IMR-90 (cell line): ENCODE measurements around the gene STK32A. TPM values are rescaled to one million over a fixed set of nuclear protein-coding genes. Genes with fewer than 3 reads are reported as not detected.

Experiments used
- ATAC-seq: fragments of 200-7000 bp; cut with Tn5 transposase; 2 replicates; pipeline ENCODE4 v1.9.1; 2020; ENCODE audit warnings: low read depth, mild to moderate bottlenecking, moderate library complexity
- BruUV-seq: library from RNA; stranded (reverse); fragments of 400-500 nt; replicated peaks from 2 replicates; lab custom pipeline; 2021; lab: Mats Ljungman, UMichigan
- CTCF ChIA-PET: fragments of 300-600 bp; formaldehyde crosslinking; extraction: SDS; loops from one replicate; lab custom pipeline; 2021; ENCODE audit warnings: antibody characterized with exemption; lab: Yijun Ruan, JAX
- POLR2A ChIA-PET: fragments of 300-600 bp; sonication (Branson Sonifier 250); formaldehyde crosslinking; loops from one replicate; lab custom pipeline; 2022; ENCODE audit warnings: antibody characterized with exemption; ENCODE audit not compliant: unreplicated experiment; lab: Charles Lee
- DNase-seq: peaks from one replicate; pipeline ENCODE4 v3.0.0; 2013
- H2AFZ ChIP-seq: replicated peaks from 2 replicates; pipeline ENCODE3; 2013; ENCODE audit warnings: low read length, mild to moderate bottlenecking; ENCODE audit not compliant: poor library complexity
- H2AK5ac ChIP-seq: 2 replicates; pipeline ENCODE4 v1.6.1; 2013; ENCODE audit warnings: low read depth, low read length, inconsistent platforms
- H2AK9ac ChIP-seq: replicated peaks from 2 replicates; pipeline ENCODE3; 2013; ENCODE audit warnings: mild to moderate bottlenecking, low read depth, low read length, moderate library complexity; ENCODE audit not compliant: poor library complexity
- H2BK120ac ChIP-seq: 2 replicates; pipeline ENCODE4 v1.6.1; 2013; ENCODE audit warnings: low read depth, low read length, inconsistent platforms
- H2BK15ac ChIP-seq: 3 replicates; pipeline ENCODE4 v1.6.1; 2013; ENCODE audit warnings: low read depth, low read length, inconsistent platforms
- H2BK20ac ChIP-seq: 2 replicates; pipeline ENCODE4 v1.6.1; 2013; ENCODE audit warnings: low read depth, mild to moderate bottlenecking, inconsistent platforms, low read length, moderate library complexity
- H2BK5ac ChIP-seq: 2 replicates; pipeline ENCODE4 v1.6.1; 2013; ENCODE audit warnings: mild to moderate bottlenecking, low read depth, low read length, inconsistent platforms; ENCODE audit not compliant: poor library complexity, severe bottlenecking
- H3K14ac ChIP-seq: replicated peaks from 2 replicates; pipeline ENCODE4 v1.6.1; 2013; ENCODE audit warnings: low read depth, low read length, inconsistent platforms
- H3K18ac ChIP-seq: 2 replicates; pipeline ENCODE4 v1.6.1; 2013; ENCODE audit warnings: low read depth, low read length, control low read depth
- H3K23ac ChIP-seq: 2 replicates; pipeline ENCODE4 v1.6.1; 2013; ENCODE audit warnings: low read depth, low read length, inconsistent platforms
- H3K27ac ChIP-seq: 2 replicates; pipeline ENCODE4 v1.5.1; 2013; ENCODE audit warnings: mild to moderate bottlenecking, control low read depth, low read length; ENCODE audit not compliant: insufficient read depth
- H3K27me3 ChIP-seq: 2 replicates; pipeline ENCODE4 v1.6.1; 2013; ENCODE audit warnings: low read length; ENCODE audit not compliant: control insufficient read depth, insufficient read depth
- H3K36me3 ChIP-seq: 2 replicates; pipeline ENCODE4 v1.6.1; 2013; ENCODE audit warnings: low read length, mixed read lengths; ENCODE audit not compliant: control insufficient read depth, insufficient read depth
- H3K4ac ChIP-seq: 2 replicates; pipeline ENCODE4 v1.6.1; 2013; ENCODE audit warnings: low read depth, low read length, inconsistent platforms
- H3K4me1 ChIP-seq: 2 replicates; pipeline ENCODE4 v1.6.1; 2013; ENCODE audit warnings: low read length, mixed read lengths; ENCODE audit not compliant: control insufficient read depth, insufficient read depth
- H3K4me2 ChIP-seq: 2 replicates; pipeline ENCODE4 v1.6.1; 2013; ENCODE audit warnings: low read depth, mild to moderate bottlenecking, control low read depth, low read length, moderate library complexity
- H3K4me3 ChIP-seq: 2 replicates; pipeline ENCODE4 v1.5.1; 2013; ENCODE audit warnings: low read depth, mild to moderate bottlenecking, control low read depth, low read length, moderate library complexity; ENCODE audit not compliant: insufficient read depth
- H3K56ac ChIP-seq: 2 replicates; pipeline ENCODE4 v1.6.1; 2013; ENCODE audit warnings: low read length, inconsistent platforms; ENCODE audit not compliant: insufficient read depth; ENCODE audit errors: extremely low read depth
- H3K79me1 ChIP-seq, 2 experiments: 2 replicates each; pipeline ENCODE4 v1.6.1; 2013; ENCODE audit warnings: low read length in 2 of 2, inconsistent platforms in 1 of 2, low read depth in 1 of 2
- H3K9ac ChIP-seq: 2 replicates; pipeline ENCODE4 v1.6.1; 2013; ENCODE audit warnings: low read depth, low read length, control low read depth
- H3K9me1 ChIP-seq: 2 replicates; pipeline ENCODE4 v1.6.1; 2013; ENCODE audit warnings: low read length, inconsistent platforms; ENCODE audit not compliant: insufficient read depth
- H3K9me3 ChIP-seq: 2 replicates; pipeline ENCODE4 v1.6.1; 2013; ENCODE audit warnings: low read length; ENCODE audit not compliant: control insufficient read depth, insufficient read depth
- H4K20me1 ChIP-seq: 2 replicates; pipeline ENCODE4 v1.6.1; 2013; ENCODE audit warnings: low read length, inconsistent platforms; ENCODE audit not compliant: insufficient read depth
- H4K5ac ChIP-seq: 2 replicates; pipeline ENCODE4 v1.6.1; 2013; ENCODE audit warnings: mild to moderate bottlenecking, low read depth, low read length, control low read depth
- H4K8ac ChIP-seq, 2 experiments: 2 replicates each; pipeline ENCODE4 v1.6.1; 2013; ENCODE audit warnings: low read depth in 2 of 2, low read length in 2 of 2, control low read depth in 1 of 2, inconsistent platforms in 1 of 2
- H4K91ac ChIP-seq: 2 replicates; pipeline ENCODE4 v1.6.1; 2013; ENCODE audit warnings: low read depth, low read length, inconsistent platforms; ENCODE audit not compliant: insufficient read depth
- FOS ChIP-seq: fragments of 150-350 bp; IDR thresholded peaks from 2 replicates; pipeline ENCODE4 v1.6.1; 2016; ENCODE audit warnings: low read depth, low read length
- MAFK ChIP-seq: IDR thresholded peaks from 2 replicates; pipeline ENCODE4 v1.6.1; 2012; ENCODE audit warnings: low read depth, low read length, improper control_type of control experiment
- MAZ ChIP-seq: IDR thresholded peaks from 2 replicates; pipeline ENCODE4 v1.6.1; 2012; ENCODE audit warnings: low read depth, mild to moderate bottlenecking, low read length, improper control_type of control experiment, moderate library complexity, borderline replicate concordance
- MXI1 ChIP-seq: IDR thresholded peaks from 2 replicates; pipeline ENCODE4 v1.6.1; 2012; ENCODE audit warnings: low read depth, mild to moderate bottlenecking, low read length, moderate library complexity, borderline replicate concordance
- POLR2A ChIP-seq: IDR thresholded peaks from 2 replicates; pipeline ENCODE4 v1.6.1; 2012; ENCODE audit warnings: mild to moderate bottlenecking, low read depth, low read length
- WGBS, 2 experiments: methylation state at CpG; one replicate each; pipeline versions ENCODE4 v1.1.5 to v1.1.7; 2013; ENCODE audit warnings: missing lambda C conversion rate in 2 of 2; ENCODE audit not compliant: insufficient read length in 1 of 2; ENCODE audit errors: extremely low coverage in 2 of 2; 5-methylcytosine and 5-hydroxymethylcytosine counted together
- dilution Hi-C: fragments of 300-500 bp; cut with HindIII; formaldehyde crosslinking; loops from one replicate; pipeline ENCODE4 v1.14.3; 2018; ENCODE audit warnings: low sequenced_read_pairs; ENCODE audit not compliant: unreplicated experiment
- in situ Hi-C: fragments of 300-500 bp; cut with MboI; formaldehyde crosslinking; loops from 3 replicates; pipeline ENCODE4 v1.14.3; 2019; ENCODE audit warnings: low sequenced_read_pairs, inconsistent platforms, mixed read lengths
- intact Hi-C: fragments of 100-400 bp; cut with micrococcal nuclease; formaldehyde crosslinking; loops from 2 replicates; pipeline ENCODE4 v1.10.0; 2022
- microRNA-seq, 2 experiments: library from miRNA; stranded (forward) in 1 of 2; unstranded in 1 of 2; fragments of 10-50 nt in 1 of 2; fragments of <30 nt in 1 of 2; gene quantifications in 1 of 2; microRNA quantifications in 1 of 2; one replicate each; pipeline versions ENCODE3 to v1.1.0; 2013 to 2020; ENCODE audit not compliant: insufficient read depth in 1 of 2, insufficient read length in 1 of 2, unreplicated experiment in 1 of 2
- polyA plus RNA-seq, 3 experiments: library from polyadenylated mRNA; depleted of rRNA; stranded (reverse); fragments of >200 nt; gene quantifications; 2 replicates each; pipeline ENCODE4 v1.2.3, GENCODE V29; 2012; ENCODE audit warnings: low replicate concordance in 1 of 3
- small RNA-seq, 5 experiments: library from RNA; depleted of rRNA; stranded (forward); fragments of <200 nt; gene quantifications; one replicate each; pipeline ENCODE3, GENCODE V24; 2012
- total RNA-seq: library from RNA; depleted of rRNA; stranded (reverse); fragments of >200 nt; gene quantifications from 2 replicates; pipeline ENCODE4 v1.2.3, GENCODE V29; 2012

The STK32A gene
- total and polyA plus RNA-seq, 2 of the 4 experiments (the other 2 are of a cell fraction) = 0.12 to 0.18 TPM

- Histone ChIP-seq H3K9me3 (no peaks in the 10 kb centered on the region), H3K79me1 (peaks cover 30 to 45% of the 10 kb centered on the region in 2 experiments), H2AK9ac (no peak overlapping the region), H3K36me3 (no peaks in the 10 kb centered on the region), H3K27me3 (no peaks in the 10 kb centered on the region), H3K9ac (no peak overlapping the region), H3K4me3 (no peak overlapping the region), H3K14ac (no peak overlapping the region), H4K8ac (no peak overlapping the region), H3K23ac (no peak overlapping the region), H2BK20ac (no peak overlapping the region), H4K20me1 (peaks cover 5% of the 10 kb centered on the region; the same call in 1 of the 2 replicates), H3K27ac (no peak overlapping the region), H3K56ac (no peak overlapping the region), H4K91ac (no peak overlapping the region), H2BK15ac (no peak overlapping the region), H2AFZ (no peak overlapping the region), H3K18ac (no peak overlapping the region), H2BK5ac (no peak overlapping the region), H4K5ac (no peak overlapping the region), H3K4ac (no peak overlapping the region), H3K9me1 (0 out of 2 replicates have a peak, but pooled peaks cover 2% of the 10 kb centered on the region), H2AK5ac (no peak overlapping the region), H2BK120ac (no peak overlapping the region), H3K4me2 (no peak overlapping the region), H3K4me1 (peaks cover 3% of the 10 kb centered on the region)
- DNase-seq (peak; percentile 21), ATAC-seq (no peak)
- WGBS, 2 experiments = 74% methylated on average over 3 of the region's 6 CpGs; no CpG with 5 or more reads in 1 of the 2 experiments
- intact Hi-C loops (no loop called here), dilution Hi-C loops (no loop called here), in situ Hi-C loops (no loop called here)
- ChIA-PET CTCF (no interaction called here), POLR2A (no interaction called here)
- TF ChIP-seq MAFK = no peak
- no peak for TF ChIP-seq FOS
- no peak for TF ChIP-seq MXI1
- no peak for TF ChIP-seq MAZ
- no peak for TF ChIP-seq POLR2A
- no TSS peak for BruUV-seq
Measured at GRCh38 chr5:147437161-147437596, 202.4 kb downstream of the STK32A start.

Small RNA genes lying within 50 kb of the gene (microRNA-seq; reads per million reads assigned to microRNA genes)
- not detected for gene AC011373.1 (ENCODE audit: insufficient read depth, insufficient read length)

Small RNA genes lying within 50 kb of the gene (small RNA-seq; reads per million reads assigned to genes)
- gene AC011373.1 = 0 reads per million in 5 experiments
